Left kidney (tissue), 2 donors: ENCODE measurements around the gene CPNE9. TPM values are rescaled to one million over a fixed set of nuclear protein-coding genes. Genes with fewer than 3 reads are reported as not detected.

Source experiments
- DNase-seq: peaks from one replicate; pipeline ENCODE4 v3.0.0-alpha.2; 2013
- polyA plus RNA-seq: library from polyadenylated mRNA; unstranded; fragments of 120-200 nt; gene quantifications from one replicate; pipeline ENCODE4 v1.2.1, GENCODE V29; 2013; ENCODE audit not compliant: insufficient read length

CPNE9 gene
- polyA plus RNA-seq, 1 donor, result not detected

GRCh38 chr3:9686703-9687102 is 16.9 kb upstream of the CPNE9 start:
- DNase-seq, result no peak

GRCh38 chr3:9687514-9687913 is 16.1 kb upstream of the CPNE9 start:
- no peak for DNase-seq

- no peak for DNase-seq
Observed at GRCh38 chr3:9688961-9689360, 14.7 kb upstream of the CPNE9 start.

- no peak for DNase-seq
Observed at GRCh38 chr3:9689757-9690156, 13.9 kb upstream of the CPNE9 start.

GRCh38 chr3:9690451-9691450 is 12.9 kb upstream of the CPNE9 start:
- DNase-seq, result no peak

- no peak for DNase-seq
Observed at GRCh38 chr3:9691636-9692035, 12.0 kb upstream of the CPNE9 start.

GRCh38 chr3:9692416-9692815 is 11.2 kb upstream of the CPNE9 start:
- no peak for DNase-seq

GRCh38 chr3:9695345-9695744 is 8.3 kb upstream of the CPNE9 start:
- no peak for DNase-seq

- no peak for DNase-seq
Observed at GRCh38 chr3:9695746-9696145, 7.9 kb upstream of the CPNE9 start.

GRCh38 chr3:9696480-9697220 is 7.0 kb upstream of the CPNE9 start:
- DNase-seq, result no peak

- DNase-seq, result no peak
Observed at GRCh38 chr3:9697892-9698291, 5.7 kb upstream of the CPNE9 start.

- DNase-seq, result no peak
Observed at GRCh38 chr3:9698293-9698692, 5.3 kb upstream of the CPNE9 start.

- DNase-seq, result no peak
Observed at GRCh38 chr3:9700536-9700935, 3.1 kb upstream of the CPNE9 start.

GRCh38 chr3:9701006-9701405 is 2.6 kb upstream of the CPNE9 start:
- DNase-seq, result no peak

- no peak for DNase-seq
Observed at GRCh38 chr3:9701711-9702110, 1.9 kb upstream of the CPNE9 start.

GRCh38 chr3:9703240-9703639 is 393 bp upstream of the CPNE9 start:
- no peak for DNase-seq

- DNase-seq, result peak; percentile 35
Observed at GRCh38 chr3:9704347-9705322, 1.0 kb downstream of the CPNE9 start.

- no peak for DNase-seq
Observed at GRCh38 chr3:9710174-9710739, 6.6 kb downstream of the CPNE9 start.

- no peak for DNase-seq
Observed at GRCh38 chr3:9712415-9712814, 8.8 kb downstream of the CPNE9 start.

GRCh38 chr3:9713142-9713541 is 9.5 kb downstream of the CPNE9 start:
- DNase-seq, result no peak

GRCh38 chr3:9715136-9715535 is 11.5 kb downstream of the CPNE9 start:
- DNase-seq, result no peak
